Endodermal cell (in vitro differentiated cells): ENCODE results near the gene SHROOM4. TPM values are rescaled to one million over a fixed set of nuclear protein-coding genes. Genes with fewer than 3 reads are reported as not detected.

ENCODE experiments used
- DNase-seq: peaks from one replicate; pipeline ENCODE4 v3.0.0-alpha.2; 2017
- H3K27ac ChIP-seq: 2 replicates; pipeline ENCODE4 v1.5.1; 2013; ENCODE audit warnings: mild to moderate bottlenecking, low read depth, low read length, moderate library complexity
- H3K27me3 ChIP-seq: 2 replicates; pipeline ENCODE4 v1.6.1; 2013; ENCODE audit warnings: mild to moderate bottlenecking, low read length, moderate library complexity; ENCODE audit not compliant: insufficient read depth, control insufficient read depth, poor library complexity, severe bottlenecking
- H3K36me3 ChIP-seq: 2 replicates; pipeline ENCODE4 v1.7.0; 2013; ENCODE audit warnings: mild to moderate bottlenecking, low read length, moderate library complexity; ENCODE audit not compliant: control insufficient read depth, insufficient read depth
- H3K4me1 ChIP-seq: one replicate; pipeline ENCODE4 v1.7.0; 2013; ENCODE audit warnings: low read length; ENCODE audit not compliant: control insufficient read depth, insufficient read depth
- H3K4me3 ChIP-seq: 2 replicates; pipeline ENCODE4 v1.5.1; 2013; ENCODE audit warnings: mild to moderate bottlenecking, low read length, moderate library complexity
- H3K9ac ChIP-seq: 2 replicates; pipeline ENCODE4 v1.6.1; 2013; ENCODE audit warnings: mild to moderate bottlenecking, low read length, moderate library complexity; ENCODE audit not compliant: poor library complexity, severe bottlenecking; ENCODE audit errors: extremely low read depth
- H3K9me3 ChIP-seq: 2 replicates; pipeline ENCODE4 v1.6.1; 2013; ENCODE audit warnings: mild to moderate bottlenecking, low read length, moderate library complexity; ENCODE audit not compliant: control insufficient read depth
- H3K27ac Mint-ChIP-seq: 2 replicates; pipeline ENCODE4 v1.8.0; 2020; ENCODE audit warnings: mixed read lengths
- H3K27me3 Mint-ChIP-seq: 2 replicates; pipeline ENCODE4 v1.8.0; 2021; ENCODE audit warnings: mild to moderate bottlenecking, mixed read lengths; ENCODE audit not compliant: insufficient read depth
- H3K36me3 Mint-ChIP-seq: 2 replicates; pipeline ENCODE4 v1.8.0; 2020; ENCODE audit warnings: low read depth, mixed read lengths
- H3K4me1 Mint-ChIP-seq: 2 replicates; pipeline ENCODE4 v1.8.0; 2020; ENCODE audit warnings: mixed read lengths
- H3K4me3 Mint-ChIP-seq: 2 replicates; pipeline ENCODE4 v1.8.0; 2020; ENCODE audit warnings: mild to moderate bottlenecking, moderate library complexity, mixed read lengths
- H3K9me3 Mint-ChIP-seq: 2 replicates; pipeline ENCODE4 v1.8.0; 2020; ENCODE audit warnings: mild to moderate bottlenecking, mixed read lengths
- WGBS, 2 experiments: methylation state at CpG; one replicate each; pipeline versions ENCODE4 v1.1.5 to v1.1.7; 2013; ENCODE audit warnings: missing lambda C conversion rate in 2 of 2, mixed read lengths in 1 of 2; ENCODE audit not compliant: insufficient coverage in 1 of 2, insufficient read length in 1 of 2; 5-methylcytosine and 5-hydroxymethylcytosine counted together
- total RNA-seq, 2 donors: library from RNA; stranded (reverse); fragmentation: NEBNext Ultra II Directional in 1 of 2; extraction: Animal tissue kit (Norgen Biotek cat#: 25700) in 1 of 2; gene quantifications; 2 replicates in 1 of 2; 3 replicates in 1 of 2; pipeline ENCODE4 v1.2.1, GENCODE V29; 2021
- TF ChIP-seq, protein P1 (sequence below): fragments of 200-600 bp; sonication (generic); conservative IDR thresholded peaks from 2 replicates; pipeline ENCODE4 v1.5.0; 2021; ENCODE audit warnings: antibody characterized with exemption, mild to moderate bottlenecking

SHROOM4 gene
- total RNA-seq, 2 donors from 2014 or later: 17.7 to 20.5 TPM

DNA sequence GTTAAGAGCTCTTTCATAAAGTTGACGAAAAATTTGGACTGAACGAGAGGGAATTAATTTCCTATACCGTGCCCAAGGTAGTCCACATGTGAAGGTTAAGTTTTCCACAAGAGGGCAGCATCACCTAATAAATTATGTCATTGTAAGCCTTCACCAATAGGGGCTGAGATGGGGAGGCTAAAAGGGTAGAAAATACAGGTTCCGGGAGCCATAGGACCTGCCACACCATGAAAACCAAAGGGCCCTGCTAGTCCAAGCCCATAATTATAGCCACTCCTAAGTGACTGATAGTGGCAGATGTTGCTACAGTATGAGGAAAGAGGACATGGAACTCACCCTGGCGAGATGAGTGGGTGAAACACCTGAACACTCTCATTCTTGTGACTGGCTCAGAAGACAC is 122.2 kb downstream of the SHROOM4 start:
- Mint-ChIP-seq H3K27ac (no peak overlapping the region), H3K36me3 (peaks cover 9% of the 10 kb centered on the region), H3K27me3 (no peaks in the 10 kb centered on the region), H3K4me1 (no peaks in the 10 kb centered on the region), H3K4me3 (no peak overlapping the region), H3K9me3 (peaks cover 25% of the 10 kb centered on the region)
- H3K4me3 ChIP-seq: no peak overlapping the region
- TF ChIP-seq, protein P1, sequence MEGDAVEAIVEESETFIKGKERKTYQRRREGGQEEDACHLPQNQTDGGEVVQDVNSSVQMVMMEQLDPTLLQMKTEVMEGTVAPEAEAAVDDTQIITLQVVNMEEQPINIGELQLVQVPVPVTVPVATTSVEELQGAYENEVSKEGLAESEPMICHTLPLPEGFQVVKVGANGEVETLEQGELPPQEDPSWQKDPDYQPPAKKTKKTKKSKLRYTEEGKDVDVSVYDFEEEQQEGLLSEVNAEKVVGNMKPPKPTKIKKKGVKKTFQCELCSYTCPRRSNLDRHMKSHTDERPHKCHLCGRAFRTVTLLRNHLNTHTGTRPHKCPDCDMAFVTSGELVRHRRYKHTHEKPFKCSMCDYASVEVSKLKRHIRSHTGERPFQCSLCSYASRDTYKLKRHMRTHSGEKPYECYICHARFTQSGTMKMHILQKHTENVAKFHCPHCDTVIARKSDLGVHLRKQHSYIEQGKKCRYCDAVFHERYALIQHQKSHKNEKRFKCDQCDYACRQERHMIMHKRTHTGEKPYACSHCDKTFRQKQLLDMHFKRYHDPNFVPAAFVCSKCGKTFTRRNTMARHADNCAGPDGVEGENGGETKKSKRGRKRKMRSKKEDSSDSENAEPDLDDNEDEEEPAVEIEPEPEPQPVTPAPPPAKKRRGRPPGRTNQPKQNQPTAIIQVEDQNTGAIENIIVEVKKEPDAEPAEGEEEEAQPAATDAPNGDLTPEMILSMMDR: peak; percentile 81
- no peaks in the 10 kb centered on the region for H3K27me3 ChIP-seq
- no peak overlapping the region for H3K9ac ChIP-seq
- DNase-seq: peak; percentile 64
- no peak overlapping the region for H3K27ac ChIP-seq
- peaks cover 16% of the 10 kb centered on the region for H3K36me3 ChIP-seq
- H3K4me1 ChIP-seq: no peaks in the 10 kb centered on the region
- H3K9me3 ChIP-seq: no peaks in the 10 kb centered on the region
- WGBS, 2 experiments: 64% methylated on average over 3 of the region's 5 CpGs; no CpG with 5 or more reads in 1 of the 2 experiments

DNA sequence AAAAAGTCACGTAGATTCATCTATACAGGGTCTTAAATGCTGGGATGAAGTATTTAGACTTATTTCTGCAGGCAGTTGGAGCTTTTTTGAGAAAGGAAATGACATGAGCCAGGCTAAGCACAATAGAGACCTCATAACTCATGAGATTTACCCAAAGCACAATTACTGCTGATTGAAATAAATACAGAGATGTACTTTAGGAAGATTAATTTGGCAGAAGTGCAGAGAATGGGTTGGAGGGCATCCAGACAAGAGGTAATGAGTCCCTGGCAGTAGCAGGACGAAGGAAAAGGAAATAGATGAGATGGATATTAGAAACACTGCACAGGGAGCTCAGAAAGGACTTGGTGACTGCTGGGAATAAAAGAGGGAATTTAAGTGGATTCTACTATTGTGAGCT is 129.1 kb downstream of the SHROOM4 start:
- Histone ChIP-seq H3K9me3 (no peaks in the 10 kb centered on the region), H3K4me1 (no peaks in the 10 kb centered on the region), H3K27ac (no peak overlapping the region), H3K4me3 (no peak overlapping the region), H3K27me3 (no peaks in the 10 kb centered on the region), H3K9ac (no peak overlapping the region), H3K36me3 (peaks cover 3% of the 10 kb centered on the region)
- no peak for DNase-seq
- Mint-ChIP-seq H3K27ac (no peak overlapping the region), H3K9me3 (peaks cover 2% of the 10 kb centered on the region), H3K4me1 (no peaks in the 10 kb centered on the region), H3K27me3 (no peaks in the 10 kb centered on the region), H3K4me3 (no peak overlapping the region), H3K36me3 (peaks cover 3% of the 10 kb centered on the region)
- TF ChIP-seq, protein P1: no peak
- 86 to 98% methylated on average over 1 to 2 of the region's 2 CpGs for WGBS, 2 experiments

DNA sequence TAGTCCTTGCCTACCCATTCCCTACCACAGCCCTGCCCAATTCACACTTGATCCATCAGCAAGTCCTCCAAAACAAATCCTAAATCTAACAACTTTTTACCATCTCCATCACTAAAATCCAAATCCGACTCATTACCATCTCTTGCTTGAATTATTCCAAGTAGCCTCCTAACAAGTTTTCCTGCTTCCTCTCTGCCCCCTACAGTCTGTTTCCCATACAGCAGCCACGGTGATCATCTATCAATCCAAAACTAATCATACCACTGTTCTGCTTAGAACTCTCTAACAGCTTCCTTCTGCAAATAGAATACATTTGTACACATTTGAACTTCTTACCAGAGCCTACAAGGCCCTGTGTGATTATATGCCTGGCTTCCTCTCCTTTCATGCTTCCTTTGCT is 133.0 kb downstream of the SHROOM4 start:
- no peak overlapping the region for H3K27ac ChIP-seq
- DNase-seq: peak; percentile 75
- no peaks in the 10 kb centered on the region for H3K4me1 ChIP-seq

More for the DNA sequence above, 133.0 kb downstream of the SHROOM4 start:
- peaks cover 2% of the 10 kb centered on the region for H3K4me1 Mint-ChIP-seq
- H3K27me3 ChIP-seq: no peaks in the 10 kb centered on the region
- no peak overlapping the region for H3K27ac Mint-ChIP-seq
- 56 to 60% methylated on average over 1 to 2 of the region's 2 CpGs for WGBS, 2 experiments
- H3K9ac ChIP-seq: no peak overlapping the region
- H3K36me3 Mint-ChIP-seq: no peaks in the 10 kb centered on the region
- no peak overlapping the region for H3K4me3 ChIP-seq
- H3K36me3 ChIP-seq: no peaks in the 10 kb centered on the region
- no peaks in the 10 kb centered on the region for H3K27me3 Mint-ChIP-seq
- TF ChIP-seq, protein P1: peak; percentile 78
- H3K4me3 Mint-ChIP-seq: no peak overlapping the region
- H3K9me3 Mint-ChIP-seq: peaks cover 5% of the 10 kb centered on the region
- H3K9me3 ChIP-seq: no peaks in the 10 kb centered on the region
